NK-92 treated with Interleukin-12 subunit alpha and Interleukin-12 subunit beta, amount 100 ng/mL, for 24 hours (cell line): ENCODE results near the gene GSX2.
"Not testable (repeated sequence)": the region's sequence is repeated elsewhere in the genome, so short reads cannot be mapped to it uniquely, and the experiment has no call there.

Experiments
- DNase-seq: peaks from one replicate; lab custom pipeline; 2025; lab: John Stamatoyannopoulos, UW

Gene GSX2

DNA sequence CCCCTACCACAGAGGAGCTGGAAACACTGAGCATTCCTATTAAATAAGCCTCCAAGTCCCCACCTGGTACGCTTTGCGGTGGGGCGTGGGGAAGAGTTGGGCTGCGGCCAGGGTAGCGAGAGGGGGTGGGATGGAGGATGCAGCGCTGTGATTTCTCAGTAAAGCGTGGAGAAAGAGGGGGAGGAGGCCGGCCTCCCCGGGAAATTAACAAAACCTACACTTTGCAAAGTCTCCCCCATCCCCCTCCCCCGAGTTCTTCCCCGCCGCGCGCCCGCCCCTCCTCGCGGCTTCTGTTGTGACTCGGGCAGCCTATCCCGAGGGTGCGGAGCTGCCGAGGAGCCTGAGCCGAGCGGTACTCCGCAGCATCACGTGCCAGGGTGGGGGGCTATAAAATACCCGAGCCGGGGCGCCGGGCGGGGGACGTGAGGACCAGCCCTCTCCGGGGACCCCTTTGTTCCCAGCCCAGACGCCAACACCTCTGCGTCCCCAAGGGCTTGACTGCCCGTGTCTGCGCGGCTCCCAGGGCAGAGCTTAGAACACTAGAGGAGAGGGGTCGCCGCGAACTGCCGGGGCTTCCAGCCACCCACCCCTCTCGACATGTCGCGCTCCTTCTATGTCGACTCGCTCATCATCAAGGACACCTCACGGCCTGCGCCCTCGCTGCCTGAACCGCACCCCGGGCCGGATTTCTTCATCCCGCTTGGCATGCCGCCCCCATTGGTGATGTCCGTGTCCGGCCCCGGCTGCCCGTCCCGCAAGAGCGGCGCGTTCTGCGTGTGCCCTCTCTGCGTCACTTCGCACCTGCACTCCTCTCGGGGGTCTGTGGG is at the start of gene GSX2:
TSS of gene GSX2 (plus strand) at position 416 of the 827 bp plus-strand sequence. CDS start at position 598, 182 bp downstream.
- no peak for DNase-seq

DNA sequence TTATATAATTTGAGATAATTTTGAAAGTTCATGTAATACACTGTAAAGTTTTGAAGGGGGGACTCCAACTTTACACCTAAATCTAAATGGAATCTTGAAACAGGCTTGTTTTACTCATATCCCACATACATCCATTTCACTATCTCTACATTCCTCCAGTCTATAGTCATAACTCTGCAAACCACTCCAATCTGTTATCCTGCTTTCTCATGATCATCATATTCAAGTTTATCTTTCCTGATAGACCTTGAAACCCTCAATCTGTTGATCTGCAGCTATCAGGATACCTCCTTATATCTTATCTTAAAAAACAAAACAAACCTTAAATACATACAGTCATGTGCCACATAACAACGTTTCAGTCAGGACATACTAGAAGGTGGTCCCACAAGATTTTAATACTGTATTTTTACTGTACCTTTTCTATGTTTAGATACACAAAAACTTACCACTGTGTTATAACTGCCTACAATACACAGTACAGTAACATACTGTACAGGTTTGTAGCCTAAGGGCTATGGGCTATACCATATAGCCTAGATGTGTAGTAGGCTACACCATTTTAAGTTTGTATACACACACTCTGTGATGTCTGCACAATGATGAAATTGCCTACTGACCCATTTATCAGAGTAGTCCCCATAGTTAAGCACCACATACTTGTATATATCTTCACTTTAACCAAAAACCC is 49.6 kb upstream of the GSX2 start:
- DNase-seq, result no peak

DNA sequence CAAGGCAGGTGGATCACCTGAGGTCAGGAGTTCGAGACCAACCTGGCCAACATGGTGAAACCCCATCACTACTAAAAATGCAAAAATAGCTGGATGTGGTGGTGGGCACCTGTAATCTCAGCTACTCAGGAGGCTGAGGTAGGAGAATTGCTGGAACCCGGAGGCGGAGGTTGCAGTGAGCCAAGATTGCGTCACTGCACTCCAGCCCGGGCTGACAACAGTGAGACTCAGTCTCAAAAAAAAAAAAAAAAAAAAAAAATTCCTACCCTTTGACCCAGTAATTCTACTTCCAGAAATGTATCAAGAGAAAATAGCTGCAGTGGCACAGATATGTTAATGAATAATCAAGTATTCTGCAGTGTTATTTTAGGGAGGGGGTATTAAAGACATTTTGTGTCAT is 46.6 kb upstream of the GSX2 start:
- not testable (repeated sequence) for DNase-seq

DNA sequence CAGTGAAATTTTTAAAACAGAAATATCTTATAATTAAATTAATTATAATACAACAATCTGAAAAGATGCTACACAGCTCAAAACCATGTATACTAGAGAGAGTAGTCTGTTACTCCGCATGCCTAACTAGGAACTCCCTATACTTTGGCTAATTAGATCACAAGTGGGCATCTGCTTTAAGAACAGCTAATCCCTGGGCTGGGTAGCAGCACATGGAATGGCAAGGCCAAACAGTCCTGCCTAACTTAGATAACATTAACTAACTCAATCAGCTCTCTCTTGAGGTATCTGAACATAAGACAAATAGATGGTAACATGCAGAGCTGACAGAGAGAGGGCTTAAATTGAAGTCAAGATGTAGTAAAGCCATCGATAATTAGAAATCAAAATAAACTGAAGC is 45.5 kb upstream of the GSX2 start:
- no peak for DNase-seq

DNA sequence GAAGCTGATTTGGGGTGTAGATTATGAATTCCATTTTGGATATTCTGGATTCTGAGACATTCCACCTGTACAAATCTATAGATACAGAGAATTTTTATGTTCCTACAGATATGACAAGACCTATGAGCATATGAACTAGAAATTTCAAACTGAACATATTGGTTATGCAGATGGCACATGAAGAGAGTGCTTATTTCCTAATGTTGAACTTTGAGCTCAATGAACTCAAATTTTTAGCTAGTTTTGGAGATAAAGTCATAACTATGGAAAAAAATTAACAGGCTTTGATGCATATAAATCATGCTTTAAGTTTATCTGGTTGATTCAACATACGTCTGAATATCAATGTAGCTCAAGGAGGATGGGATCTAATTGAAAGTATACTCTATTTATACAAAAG is 44.5 kb upstream of the GSX2 start:
- no peak for DNase-seq

DNA sequence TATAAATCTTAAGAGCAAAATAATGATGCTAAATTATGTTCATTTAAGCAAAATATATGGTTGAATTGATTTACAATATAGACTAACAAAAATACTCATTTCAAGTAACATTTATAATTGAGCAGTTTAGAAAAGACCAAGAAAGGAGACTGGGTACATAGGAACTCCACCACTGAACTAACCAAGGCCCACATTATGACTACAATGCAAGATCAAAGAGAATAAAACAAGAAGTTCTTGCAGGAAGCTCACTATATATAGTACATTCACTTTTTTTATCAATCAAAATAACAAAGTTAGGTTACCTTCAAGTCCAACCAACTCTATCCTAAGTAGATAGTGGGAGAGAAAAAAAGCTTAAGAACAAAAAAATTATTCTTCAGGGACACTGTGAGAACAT is 43.6 kb upstream of the GSX2 start:
- no peak for DNase-seq

DNA sequence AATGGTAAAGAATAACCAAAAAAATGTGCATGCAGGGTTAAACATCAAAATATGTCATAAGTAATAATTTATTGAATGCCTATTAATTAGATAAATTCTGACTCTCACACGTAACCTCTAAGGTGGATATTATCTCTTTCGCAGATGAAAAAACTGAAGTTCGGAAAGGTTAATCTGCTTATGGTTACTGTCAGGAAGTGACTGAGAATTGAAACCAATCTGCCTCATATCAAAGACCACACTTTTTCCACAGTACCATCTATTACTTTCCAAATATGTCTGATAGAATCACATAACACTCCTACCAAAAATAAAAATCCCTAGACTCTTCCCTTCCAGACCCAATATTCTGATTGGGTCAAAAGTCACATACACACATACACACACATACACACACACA is 41.8 kb upstream of the GSX2 start:
- DNase-seq, result no peak

DNA sequence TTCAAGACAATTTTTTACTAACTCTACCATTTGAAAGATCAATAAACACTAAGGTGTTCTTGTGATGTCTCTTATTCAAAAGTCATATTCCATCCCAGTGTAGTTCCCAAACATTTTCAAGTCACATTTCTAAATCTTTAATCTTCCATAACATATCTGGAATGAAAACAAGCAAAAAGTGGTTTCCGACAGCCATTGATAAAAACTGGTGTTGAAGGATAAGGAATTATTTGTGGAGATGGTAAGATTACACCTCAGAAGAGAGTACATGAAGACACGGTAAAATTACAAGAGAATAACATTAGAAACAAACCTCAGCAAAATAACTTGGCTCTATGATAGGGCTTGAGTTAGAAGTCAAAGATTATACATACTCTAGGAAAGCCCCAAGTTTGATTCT is 39.8 kb upstream of the GSX2 start:
- DNase-seq, result no peak

DNA sequence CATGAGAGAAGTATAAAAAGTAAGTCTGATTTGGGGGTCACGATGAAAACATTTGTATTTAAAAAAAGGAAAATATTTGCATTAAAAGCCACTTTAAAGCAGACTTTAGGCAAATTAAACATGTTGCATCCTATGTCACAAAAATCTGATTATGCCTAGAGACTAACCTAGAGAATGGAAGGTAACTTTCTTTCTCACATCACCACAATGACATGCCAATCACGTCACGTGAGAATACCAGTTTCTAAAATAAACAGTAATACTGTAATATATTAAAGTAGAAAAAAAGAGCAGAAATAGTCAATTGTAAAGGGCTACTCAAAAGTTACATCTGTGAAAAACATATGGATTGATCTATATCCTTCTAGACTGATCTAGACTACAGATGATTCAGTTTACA is 38.9 kb upstream of the GSX2 start:
- no peak for DNase-seq

DNA sequence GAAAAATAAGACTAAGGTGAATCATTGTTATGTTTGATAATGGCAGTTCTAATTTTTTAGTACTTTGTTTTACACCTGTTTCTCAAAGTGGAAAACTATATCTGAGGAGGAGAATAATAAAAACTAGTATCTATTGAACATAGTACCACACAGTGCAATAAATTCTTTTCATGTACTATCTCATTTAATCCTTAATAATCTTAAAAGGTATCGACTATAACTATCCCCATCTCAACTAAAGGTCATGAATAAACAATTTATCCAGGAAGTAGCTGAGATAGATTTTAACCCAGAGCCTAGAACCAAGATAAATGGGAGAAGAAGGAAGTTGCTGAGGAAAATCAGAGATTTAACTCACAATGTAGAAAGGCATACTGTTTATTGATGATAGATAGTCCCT is 38.1 kb upstream of the GSX2 start:
- DNase-seq, result no peak

DNA sequence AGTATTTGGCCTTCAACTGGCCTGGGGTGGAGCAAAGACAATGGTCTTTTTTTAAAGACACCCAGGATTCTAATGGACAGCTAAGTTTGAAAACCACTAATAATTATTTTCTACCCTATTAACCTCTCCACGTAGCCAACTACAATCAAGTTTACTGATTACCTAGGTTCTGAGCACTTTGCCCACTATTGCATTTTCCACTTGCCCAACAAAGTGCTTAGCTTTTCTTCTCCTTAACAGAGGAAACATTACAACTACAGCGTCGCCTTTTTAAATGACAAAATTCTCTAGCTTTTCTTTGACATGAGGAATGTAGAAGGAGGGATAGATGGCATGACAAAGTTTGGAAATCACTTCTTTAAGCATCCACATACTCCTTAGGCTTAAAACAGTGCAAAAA is 37.6 kb upstream of the GSX2 start:
- no peak for DNase-seq

DNA sequence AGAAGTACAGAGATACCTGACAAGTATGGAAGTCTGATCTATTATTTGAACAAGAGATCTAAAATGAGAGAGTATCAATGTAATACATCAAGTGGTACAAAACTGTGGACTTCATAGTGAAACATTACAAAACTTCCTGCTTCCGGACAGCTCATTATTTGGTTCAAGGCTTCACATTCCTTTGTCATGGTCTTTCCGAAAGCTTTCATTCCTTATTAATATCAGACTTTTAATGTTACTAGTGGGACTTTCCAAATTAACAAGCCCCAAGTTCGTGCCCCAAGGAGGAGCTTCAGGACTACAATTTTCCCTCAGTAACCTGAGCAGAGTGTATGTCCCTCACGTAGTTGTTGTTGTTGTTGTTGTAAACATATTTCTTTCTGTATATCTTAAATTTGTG is 36.7 kb upstream of the GSX2 start:
- DNase-seq, result no peak

DNA sequence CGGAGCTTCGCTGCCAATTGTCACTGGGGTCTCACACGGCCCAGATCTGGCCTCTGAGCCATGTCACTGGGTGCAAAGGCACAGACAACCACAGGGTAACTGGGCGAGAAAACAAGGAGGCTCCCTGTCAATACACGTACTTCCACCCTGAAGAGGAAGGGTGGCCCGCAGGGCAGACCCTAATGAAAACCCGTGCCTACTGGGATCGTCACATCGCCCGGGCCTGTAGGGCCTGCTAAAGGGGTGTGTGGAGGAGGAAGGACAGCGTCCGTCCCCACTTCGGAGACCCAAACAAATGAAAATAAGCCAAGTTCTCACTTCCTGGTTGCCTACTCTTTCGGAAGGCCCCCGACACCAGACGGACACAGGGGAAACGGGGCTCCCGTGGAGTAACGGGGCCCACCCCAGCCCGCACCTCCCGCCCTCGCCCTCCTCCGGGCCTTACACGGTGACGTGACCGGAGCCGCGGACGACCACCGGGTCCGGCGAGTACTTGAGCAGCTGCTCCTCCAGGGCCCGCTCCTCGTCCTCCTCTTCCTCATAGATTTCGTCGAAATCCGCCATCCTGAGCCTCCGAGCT is 36.1 kb upstream of the GSX2 start:
- DNase-seq, result peak; percentile 12

DNA sequence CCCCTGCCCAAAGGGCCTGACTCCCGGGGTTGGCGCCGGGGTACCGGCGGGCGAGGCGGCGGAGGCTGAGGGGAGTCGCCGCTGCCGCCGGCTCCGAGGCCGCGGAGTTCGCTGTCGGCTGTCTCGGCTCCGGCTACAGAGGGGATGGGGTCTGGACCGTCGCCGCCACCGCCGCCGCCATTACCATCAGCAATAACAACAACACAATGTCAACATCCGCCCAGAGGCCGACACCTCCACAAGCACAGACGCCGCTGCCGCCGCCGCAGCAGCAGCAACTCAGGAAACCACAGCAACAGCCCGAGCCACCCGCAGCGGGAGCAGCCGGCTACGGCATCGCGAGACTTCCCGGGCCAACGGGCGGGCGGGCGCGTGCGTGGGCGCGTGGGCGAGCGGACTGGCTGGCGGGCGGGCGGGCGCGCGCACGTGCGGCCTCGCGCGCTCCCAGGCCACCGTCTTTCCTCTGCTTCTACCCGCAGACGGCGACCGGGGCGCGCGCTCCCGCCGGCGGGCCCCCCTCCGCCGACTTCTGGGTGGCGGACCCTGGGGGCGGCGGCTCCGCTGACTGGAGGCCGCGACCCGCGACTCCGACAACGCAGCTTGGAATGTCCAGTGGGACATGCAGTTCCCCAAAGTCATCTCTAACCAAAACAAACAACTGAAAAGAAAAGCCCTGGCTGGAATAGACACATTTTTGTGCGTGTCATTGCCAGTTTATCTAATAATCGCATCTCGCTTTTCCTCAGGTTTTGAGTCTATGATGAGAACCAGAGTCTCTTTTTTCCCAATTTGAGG is 35.4 kb upstream of the GSX2 start, which contains the start of gene CHIC2:
TSS of gene CHIC2 (minus strand) at position 289 of the 795 bp plus-strand sequence. CDS start 305 bp downstream, outside the sequence.
- DNase-seq, result peak; percentile 86

DNA sequence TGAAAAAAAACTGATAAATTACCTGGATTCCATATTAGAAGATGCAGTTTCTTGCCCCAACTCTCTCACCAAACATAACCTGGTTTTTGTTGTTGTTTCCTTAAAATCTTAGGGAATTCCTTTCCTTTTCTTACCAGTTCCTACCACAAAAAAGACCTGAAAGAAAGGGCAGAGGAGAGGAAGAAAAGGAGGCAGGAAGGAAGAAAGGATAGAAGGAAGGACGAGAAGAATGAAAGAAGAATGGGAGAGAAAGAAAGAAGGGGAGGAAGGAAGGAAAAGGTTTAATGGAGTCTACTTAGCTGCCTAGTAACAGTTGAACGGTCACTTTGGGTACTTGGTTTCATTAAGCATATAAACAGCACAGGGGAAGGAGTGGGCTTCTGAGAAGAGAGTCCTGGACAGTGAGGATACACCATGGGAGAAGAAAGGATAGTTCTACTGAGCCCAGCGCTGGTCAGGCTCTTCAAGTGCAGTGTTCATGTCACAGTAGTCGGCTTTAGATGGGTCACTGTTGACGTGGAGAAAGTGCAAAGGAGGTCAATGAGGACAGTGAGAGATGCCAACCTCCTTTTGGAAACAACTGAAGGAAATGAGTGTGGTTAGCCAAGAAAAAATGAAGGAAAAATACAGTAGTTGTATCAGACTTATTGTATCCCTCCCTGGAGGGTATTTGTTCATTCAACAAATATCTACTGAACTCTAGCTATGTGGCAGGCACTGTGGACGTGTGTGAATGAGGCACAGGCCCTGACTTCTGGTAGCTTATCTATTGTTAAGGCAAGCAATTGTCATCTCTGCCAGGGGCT is 34.5 kb upstream of the GSX2 start:
- no peak for DNase-seq

DNA sequence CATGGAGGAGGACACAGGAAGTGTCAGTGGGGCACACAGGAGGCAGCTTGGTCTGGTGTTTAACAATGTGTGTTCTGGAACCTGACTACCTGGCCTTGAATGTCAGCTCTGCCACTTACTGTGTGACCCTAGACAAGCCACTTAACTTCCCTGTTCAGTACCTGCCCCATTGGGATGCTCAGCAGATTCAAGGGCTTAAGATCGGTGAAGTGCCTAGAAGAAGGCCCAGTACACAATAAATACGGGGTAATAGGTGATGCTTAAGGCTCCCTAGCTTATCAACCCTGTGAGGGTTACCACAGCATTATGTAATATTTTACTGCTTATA is 33.9 kb upstream of the GSX2 start:
- no peak for DNase-seq

DNA sequence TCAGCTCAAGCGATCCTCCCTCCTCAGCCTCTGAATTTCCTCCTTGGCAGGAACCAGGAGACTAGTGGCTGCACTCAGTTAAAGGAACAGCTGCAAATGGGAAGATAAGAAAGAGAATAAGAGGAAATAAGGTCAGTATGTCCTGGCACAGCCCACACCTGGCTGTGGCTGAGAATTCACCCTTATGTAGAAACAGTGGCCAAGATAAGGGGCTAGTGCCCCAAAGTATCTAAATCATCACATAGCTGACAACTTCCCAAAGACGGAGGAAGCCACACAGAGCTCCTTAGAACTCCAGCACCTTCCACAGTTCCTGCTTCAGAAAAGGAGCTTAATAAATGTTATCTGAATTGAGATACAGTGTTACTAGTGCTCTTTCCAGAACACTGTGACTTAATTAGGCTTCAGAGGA is 33.2 kb upstream of the GSX2 start:
- DNase-seq, result no peak

DNA sequence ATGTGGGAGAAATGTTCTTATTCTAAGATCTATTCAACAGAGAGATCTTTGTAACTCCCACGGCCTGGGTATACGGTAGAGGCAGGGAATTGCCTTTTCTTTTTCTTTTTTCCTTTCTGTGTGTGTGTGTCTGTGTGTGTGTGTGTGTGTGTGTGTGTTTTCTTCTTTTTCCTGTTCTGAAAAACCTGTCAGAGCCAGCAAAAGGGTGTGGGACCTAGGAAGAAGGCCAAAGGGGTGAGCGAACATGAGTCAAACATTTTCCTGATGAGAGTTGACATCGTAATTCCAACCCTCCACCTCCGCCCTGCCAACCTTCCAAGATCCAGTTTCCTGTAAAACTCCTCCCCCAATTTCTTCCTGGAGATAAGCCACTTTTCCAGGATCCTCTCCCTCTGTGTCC is 32.8 kb upstream of the GSX2 start:
- no peak for DNase-seq

DNA sequence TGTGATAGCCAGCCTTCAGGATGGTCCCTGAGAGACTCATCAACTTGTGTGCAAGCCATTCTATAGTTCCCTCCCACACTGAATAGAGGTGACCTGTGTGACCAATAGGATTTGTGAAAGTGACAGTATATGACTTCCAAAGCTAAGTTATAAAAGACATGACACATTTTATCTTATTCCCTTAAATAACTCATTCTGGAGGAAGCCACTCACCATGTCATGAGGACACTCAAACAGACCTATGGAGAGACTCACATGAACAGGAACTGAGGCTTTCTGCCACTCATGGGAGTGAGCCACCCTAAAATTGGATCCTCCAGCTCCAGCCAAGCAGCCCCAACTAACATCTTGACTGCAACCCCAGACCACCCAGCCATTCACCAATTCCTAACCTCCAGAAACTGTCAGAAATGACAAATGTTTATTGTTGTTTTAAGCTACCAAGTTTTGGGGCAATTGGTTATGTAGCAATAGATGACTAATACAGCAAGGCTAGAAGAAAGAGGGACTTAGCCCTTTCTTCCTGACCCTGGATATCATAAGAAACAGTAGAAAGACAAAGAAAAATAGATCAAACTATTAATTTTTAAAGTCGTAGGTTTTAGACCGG is 26.6 kb upstream of the GSX2 start:
- no peak for DNase-seq

DNA sequence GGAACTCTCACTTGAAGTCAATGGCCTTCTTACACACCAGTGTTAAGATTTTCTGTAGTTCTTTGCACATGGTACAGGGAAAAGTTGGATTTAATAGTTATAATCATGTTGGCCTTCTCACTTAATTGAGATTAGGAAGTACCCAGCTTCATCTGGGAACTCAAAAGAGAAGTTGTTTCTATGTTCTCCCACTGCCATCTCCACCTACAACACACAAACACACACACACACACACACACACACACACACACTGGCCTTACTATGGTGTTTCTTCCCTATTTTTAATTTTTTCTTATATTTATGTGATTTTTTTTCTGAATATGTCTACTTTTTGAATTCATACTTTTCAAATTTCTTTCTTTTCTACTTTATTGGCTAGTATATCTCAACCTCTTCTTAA is 25.6 kb upstream of the GSX2 start:
- no peak for DNase-seq

DNA sequence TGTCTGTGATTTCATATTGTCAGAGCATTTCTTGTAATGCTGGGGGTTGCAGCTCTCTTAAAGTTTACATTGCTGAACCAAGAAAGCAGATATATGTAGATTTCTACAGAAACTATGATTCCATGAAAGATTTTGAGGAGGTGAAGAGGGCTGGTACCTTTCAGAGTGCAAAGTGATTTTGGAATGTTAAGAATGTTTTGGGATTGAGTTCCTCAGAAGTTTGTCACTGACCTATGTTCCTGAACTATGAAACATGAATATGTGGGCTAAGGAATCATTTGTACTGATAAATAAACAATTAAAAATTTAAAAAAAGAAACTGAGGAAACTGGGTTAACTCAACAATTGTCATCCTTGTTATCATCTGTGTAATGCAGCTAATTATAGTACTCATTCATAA is 23.3 kb upstream of the GSX2 start:
- DNase-seq, result no peak
